Measurements from ENCODE around the gene UNC119B.
"Not testable (repeated sequence)": the region's sequence is repeated elsewhere in the genome, so short reads cannot be mapped to it uniquely, and the experiment has no call there.

The UNC119B gene

DNA sequence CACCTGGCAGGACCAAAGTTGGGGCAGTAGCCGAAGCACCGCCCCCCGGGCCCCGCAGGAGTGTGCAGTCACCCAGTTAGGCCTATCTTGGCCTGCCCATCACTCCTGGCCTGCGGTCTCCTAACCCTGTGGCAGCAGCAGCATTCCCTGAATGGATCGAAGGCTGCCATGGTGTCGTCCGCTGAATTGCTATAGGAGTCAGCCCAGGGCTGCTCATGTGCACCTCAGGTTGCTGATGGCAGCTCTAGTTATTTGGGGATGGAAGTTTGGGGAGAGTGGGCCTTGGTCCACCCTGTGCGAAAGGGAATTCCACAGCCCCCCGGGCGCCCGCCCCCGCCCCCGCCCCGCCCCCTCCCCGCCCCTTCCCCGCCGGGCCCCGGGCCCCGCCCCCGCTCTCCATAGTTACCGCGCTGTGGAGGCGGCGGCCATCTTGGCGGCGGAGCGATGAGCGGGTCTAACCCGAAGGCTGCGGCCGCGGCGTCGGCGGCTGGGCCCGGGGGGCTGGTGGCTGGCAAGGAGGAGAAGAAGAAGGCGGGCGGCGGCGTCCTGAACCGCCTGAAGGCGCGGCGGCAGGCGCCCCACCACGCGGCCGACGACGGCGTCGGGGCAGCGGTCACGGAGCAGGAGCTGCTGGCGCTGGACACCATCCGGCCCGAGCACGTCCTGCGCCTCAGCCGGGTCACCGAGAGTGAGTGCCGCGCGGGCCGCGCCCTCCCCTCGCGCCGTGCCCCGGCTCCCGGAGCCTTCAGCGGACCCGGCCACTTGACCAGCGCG, at the start of gene UNC119B:
Gene UNC119B, plus strand, starts transcription at position 428 of the 774 bp plus-strand sequence. Its CDS starts 17 bp downstream, at position 445.
- no peak for DNase-seq

DNA sequence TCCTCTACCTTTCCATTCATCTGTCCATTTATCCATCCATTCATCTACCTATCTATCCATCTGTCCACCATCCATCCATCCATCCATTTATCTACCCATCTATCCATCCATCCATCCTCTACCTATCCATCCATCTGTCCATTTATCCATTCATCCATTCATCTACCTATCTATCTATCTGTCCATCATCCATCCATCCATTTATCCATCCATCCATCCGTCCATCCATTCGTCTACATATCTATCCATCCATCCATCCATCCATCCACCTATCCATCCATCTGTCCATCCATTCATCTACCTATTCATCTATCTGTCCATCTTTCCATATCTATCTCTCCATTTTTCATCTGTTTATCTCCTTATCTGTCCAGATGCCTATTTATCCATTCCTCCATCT, 48.8 kb upstream of the UNC119B start:
- DNase-seq, result no peak

GRCh38 chr12:120662879-120663278, 47.4 kb upstream of the UNC119B start:
- DNase-seq, result no peak

DNA sequence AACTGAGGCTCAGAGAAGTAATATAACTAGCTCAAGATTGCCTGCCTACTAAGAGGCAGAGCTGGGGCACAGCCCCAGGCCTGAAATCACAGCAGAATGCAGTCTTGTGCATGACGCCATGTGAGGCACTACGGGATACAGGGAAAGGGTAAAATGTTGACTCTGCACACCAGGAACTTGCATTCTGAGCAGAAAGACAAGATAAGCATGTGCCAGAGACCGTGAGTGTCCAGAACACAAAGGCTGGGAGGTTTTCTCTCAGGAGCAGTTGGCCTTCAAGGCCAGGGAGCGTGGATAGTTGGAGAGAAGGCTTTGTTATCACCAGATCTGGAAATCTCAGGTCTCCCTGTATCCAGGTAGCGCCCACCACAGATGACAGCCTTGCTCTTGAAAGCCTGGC, 46.5 kb upstream of the UNC119B start:
- no peak for DNase-seq

- DNase-seq, result no peak
Observed at GRCh38 chr12:120666571-120667390, 43.5 kb upstream of the UNC119B start.

GRCh38 chr12:120668091-120668867, 42.0 kb upstream of the UNC119B start:
- DNase-seq, result no peak

- no peak for DNase-seq
Observed at GRCh38 chr12:120668868-120669840, 41.1 kb upstream of the UNC119B start.

DNA sequence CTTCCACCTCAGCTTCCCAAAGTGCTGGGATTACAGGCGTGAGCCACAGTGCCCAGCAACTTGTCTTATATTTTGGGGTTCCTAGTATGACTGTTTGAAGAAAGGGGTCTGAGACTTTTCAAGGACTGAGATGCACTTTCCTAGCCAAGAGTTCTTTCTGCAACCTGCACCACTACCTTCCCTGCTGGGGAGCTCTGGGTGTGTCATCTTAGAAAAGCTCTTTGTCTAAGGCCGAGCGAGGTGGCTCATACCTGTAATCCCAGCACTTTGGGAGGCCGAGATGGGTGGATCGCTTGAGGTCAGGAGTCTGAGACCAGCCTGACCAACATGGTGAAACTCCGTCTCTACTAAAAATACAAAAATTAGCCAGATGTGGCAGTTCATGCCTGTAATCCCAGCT, 40.0 kb upstream of the UNC119B start:
- DNase-seq, result not testable (repeated sequence)

- DNase-seq, result no peak
Observed at GRCh38 chr12:120670667-120671066, 39.6 kb upstream of the UNC119B start.

- no peak for DNase-seq
Observed at GRCh38 chr12:120674097-120674636, 36.1 kb upstream of the UNC119B start.

GRCh38 chr12:120677765-120678473, 32.3 kb upstream of the UNC119B start:
- DNase-seq, result no peak

- DNase-seq, result no peak
Observed at GRCh38 chr12:120678572-120678971, 31.7 kb upstream of the UNC119B start.

DNA sequence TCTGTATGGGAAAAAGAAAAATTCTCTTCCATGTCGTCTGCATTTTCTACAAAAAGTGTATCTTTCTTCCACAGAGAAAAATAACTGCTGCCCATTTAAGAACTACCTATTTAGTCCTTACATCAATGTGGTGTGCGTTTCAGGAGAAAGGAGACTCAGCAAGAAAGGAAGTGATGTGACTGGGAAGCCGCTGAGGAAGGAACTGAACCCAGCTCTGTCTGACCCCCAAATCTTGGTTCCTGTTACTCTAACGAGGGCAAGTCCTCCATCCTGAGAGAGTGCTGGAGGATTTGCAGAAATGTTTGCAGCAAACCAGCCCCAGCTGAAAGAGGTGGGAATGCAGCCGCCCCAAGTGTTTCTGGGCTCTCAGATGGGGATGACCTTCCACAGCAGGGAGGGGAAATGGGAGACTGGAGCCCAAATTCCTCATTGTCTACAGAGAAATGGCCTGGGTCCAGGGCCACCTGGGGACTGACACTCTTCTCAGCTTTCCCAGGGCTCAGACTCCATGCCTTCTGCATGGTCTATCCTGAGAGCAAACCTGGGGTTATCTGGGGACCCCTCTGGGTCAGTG, 30.0 kb upstream of the UNC119B start:
- no peak for DNase-seq

DNA sequence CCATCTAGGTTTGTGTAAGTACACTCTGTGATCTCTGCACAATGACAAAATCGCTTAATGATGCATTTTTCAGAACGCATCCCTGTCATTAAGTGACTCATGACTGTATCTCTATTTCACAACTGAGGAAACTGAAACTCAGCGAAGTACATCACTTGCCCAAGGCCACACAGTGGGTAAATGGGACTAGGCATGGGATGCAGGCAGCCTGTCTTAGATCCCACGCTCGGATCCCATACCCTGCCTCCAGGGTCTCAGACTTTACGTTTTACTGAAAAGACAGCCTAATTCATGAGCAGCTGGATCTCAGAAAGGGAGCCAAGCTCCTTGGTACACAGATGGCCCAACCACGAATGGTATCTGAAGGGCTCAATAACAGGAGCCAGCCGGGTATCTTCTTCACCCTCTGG, 25.7 kb upstream of the UNC119B start:
- no peak for DNase-seq

DNA sequence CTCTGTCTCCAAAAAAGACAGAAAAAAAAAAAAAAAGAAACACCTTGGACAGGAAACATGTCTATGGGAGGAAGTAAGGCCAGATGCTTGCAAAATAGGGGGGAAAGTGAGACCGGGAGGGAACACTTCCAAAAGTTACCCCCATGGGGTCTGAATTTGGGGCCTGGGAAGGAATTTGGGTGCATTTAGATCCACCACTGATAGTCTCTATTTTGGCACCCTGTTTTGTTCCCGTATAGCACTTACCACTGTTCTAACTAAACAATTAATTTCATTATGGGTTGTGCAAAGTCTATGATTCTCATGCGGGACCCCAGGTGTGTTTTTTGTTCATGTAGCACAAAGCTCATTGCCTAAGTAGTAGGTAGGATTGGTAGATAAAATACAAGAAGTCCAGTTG, 24.7 kb upstream of the UNC119B start:
- no peak for DNase-seq

- peak; percentile 84 for DNase-seq
Observed at GRCh38 chr12:120686151-120686689, 24.0 kb upstream of the UNC119B start.

GRCh38 chr12:120686690-120687577, 23.3 kb upstream of the UNC119B start, which contains the start of gene MLEC:
Gene MLEC (plus strand): TSS chr12:120687149. CDS start chr12:120687297, 148 bp downstream.
- DNase-seq, result peak; percentile 90

GRCh38 chr12:120687578-120688289, 22.5 kb upstream of the UNC119B start:
- DNase-seq, result no peak

All from NCI-H1417 treated with DMSO at 0.1 percent for 48 hours (cell line).